ENCODE data around the gene LHFPL3. TPM values are rescaled to one million over a fixed set of nuclear protein-coding genes. Genes with fewer than 3 reads are reported as not detected.

LHFPL3 gene
- total RNA-seq, 1 donor from 2014 or later, result not detected

DNA sequence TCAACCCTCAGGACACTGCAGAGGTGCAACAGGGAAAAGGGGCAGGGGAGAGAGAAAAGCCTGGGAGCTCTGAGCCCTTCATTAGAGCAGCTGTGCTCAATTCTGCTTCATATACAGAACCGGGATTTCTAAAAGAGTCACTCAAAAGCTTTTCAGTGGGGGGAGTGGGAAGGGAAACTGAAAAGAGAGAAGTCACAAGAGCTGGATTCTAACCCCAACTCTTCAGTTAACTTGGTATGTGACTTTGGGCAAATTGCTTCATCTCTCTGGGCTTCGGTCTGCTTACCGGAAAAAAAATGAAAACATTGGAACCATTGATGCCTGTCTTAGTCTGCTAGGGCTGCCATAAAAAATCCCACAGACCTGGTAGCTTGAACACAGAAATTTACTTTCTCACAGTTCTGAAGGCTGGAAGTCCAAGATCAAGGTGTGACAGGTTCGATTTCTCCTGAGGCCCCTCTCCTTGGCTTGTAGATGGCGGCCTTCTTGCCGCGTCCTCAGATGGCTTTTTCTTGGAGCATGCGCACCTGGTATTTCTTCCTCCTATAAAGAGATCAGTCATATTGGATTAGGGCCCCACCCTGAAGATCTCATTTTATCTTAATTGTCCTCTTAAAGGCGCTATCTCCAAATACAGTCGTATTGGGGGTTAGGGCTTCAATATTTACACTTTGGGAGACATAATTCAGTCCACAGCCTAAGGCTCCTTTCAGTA is 567.3 kb downstream of the LHFPL3 start:
- no peak overlapping the region for H3K4me3 ChIP-seq (ENCODE audit: low read depth, low read length)
- DNase-seq (ENCODE audit: low read depth), result no peak
- TF ChIP-seq, protein P1, sequence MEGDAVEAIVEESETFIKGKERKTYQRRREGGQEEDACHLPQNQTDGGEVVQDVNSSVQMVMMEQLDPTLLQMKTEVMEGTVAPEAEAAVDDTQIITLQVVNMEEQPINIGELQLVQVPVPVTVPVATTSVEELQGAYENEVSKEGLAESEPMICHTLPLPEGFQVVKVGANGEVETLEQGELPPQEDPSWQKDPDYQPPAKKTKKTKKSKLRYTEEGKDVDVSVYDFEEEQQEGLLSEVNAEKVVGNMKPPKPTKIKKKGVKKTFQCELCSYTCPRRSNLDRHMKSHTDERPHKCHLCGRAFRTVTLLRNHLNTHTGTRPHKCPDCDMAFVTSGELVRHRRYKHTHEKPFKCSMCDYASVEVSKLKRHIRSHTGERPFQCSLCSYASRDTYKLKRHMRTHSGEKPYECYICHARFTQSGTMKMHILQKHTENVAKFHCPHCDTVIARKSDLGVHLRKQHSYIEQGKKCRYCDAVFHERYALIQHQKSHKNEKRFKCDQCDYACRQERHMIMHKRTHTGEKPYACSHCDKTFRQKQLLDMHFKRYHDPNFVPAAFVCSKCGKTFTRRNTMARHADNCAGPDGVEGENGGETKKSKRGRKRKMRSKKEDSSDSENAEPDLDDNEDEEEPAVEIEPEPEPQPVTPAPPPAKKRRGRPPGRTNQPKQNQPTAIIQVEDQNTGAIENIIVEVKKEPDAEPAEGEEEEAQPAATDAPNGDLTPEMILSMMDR (conservative IDR thresholded peaks at IDR 0.05; ENCODE audit: low read depth, low read length), result no peak

DNA sequence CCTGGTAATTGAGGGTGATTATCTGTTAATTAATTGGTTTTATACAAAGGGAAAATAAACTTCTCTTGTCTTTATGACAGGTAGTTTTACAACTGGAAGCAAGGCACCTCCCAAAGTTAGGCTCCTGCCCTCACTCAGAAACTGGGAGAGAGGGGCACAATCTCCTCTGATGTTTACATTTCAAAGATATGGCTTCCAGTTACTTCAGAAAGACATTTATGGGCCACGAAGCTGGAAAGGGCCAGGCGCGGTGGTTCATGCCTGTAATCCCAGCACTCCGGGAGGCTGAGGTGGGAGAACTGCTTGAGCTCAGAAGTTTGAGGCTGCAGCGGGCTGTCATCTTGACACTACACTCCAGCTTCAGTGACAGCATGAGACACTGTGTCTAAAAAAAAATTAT is 570.0 kb downstream of the LHFPL3 start:
- no peak overlapping the region for H3K4me3 ChIP-seq (ENCODE audit: low read depth, low read length)
- TF ChIP-seq, protein P1 (conservative IDR thresholded peaks at IDR 0.05; ENCODE audit: low read depth, low read length), result no peak
- DNase-seq (ENCODE audit: low read depth), result no peak

DNA sequence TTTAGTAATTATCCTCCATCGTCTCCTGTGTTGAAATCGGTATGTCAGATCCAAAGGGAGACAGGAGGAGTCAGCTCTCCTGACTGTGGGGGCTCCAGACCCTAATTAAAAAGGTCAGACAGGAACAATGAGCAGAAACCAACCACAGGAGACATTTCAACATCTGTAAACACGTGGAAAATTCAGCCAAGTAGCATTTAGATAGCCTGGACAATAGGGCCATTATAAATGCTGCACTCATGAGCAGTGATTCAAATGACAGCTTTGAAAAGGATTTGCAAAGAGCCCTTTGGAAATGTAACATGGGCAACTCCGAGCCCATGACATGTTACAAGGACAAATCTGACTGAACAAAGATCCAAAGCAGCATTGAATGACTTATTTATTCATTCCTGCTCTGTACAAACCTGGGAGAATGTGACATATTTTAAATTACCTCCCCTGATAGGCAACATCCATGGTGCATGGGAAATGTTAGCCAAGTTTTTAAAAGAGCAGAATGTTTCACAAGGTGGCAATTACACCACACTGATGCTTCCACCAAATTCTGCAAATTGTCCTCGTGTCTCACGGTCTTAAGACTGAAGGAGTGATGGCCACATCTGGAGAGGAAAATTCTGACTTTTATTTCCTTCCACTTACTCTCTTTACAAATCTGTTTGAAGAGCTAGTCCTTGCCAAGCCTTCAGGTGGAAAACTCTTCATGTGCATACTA is 572.3 kb downstream of the LHFPL3 start:
- H3K4me3 ChIP-seq (ENCODE audit: low read depth, low read length), result no peak overlapping the region
- DNase-seq (ENCODE audit: low read depth), result no peak
- TF ChIP-seq, protein P1 (conservative IDR thresholded peaks at IDR 0.05; ENCODE audit: low read depth, low read length), result no peak

DNA sequence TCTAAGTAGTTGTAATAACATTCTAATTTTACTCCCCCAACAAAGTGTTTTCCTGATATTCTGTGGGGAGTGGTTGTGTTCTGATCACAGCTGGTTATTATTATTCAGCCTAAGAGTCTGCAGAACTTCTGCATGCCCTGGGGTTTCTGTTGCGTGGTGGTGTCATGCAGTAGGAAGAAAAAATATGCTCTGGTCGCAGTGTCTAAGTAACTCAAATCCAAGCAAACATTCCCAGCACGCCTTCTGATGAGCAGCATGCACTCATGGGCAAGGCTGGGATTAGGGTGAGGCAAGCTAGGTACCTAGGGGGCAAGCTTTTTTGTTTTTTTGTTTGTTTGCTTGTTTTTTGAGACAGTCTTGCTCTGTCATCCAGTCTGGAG is 572.8 kb downstream of the LHFPL3 start:
- no peak for DNase-seq (ENCODE audit: low read depth)
- no peak overlapping the region for H3K4me3 ChIP-seq (ENCODE audit: low read depth, low read length)
- TF ChIP-seq, protein P1 (conservative IDR thresholded peaks at IDR 0.05; ENCODE audit: low read depth, low read length), result no peak

DNA sequence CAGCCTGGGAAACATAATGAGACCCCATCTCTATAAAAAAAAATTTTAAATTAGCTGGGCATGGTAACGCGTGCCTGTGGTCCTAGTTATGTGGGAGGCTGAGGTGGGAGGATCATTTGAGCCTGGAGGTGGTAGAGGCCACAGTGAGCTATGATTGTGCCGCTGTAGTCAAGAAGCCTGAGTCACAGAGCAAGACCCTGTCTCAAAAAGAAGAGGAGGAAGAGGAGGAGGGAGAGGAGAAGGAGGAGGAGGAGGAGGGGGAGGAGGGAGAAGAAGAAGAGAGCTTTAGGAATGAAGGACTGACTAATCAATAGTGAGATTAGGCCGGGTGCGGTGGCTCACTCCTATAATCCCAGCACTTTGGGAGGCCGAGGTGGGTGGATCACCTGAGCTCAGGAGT is 573.8 kb downstream of the LHFPL3 start:
- TF ChIP-seq, protein P1 (conservative IDR thresholded peaks at IDR 0.05; ENCODE audit: low read depth, low read length), result no peak
- no peak overlapping the region for H3K4me3 ChIP-seq (ENCODE audit: low read depth, low read length)

DNA sequence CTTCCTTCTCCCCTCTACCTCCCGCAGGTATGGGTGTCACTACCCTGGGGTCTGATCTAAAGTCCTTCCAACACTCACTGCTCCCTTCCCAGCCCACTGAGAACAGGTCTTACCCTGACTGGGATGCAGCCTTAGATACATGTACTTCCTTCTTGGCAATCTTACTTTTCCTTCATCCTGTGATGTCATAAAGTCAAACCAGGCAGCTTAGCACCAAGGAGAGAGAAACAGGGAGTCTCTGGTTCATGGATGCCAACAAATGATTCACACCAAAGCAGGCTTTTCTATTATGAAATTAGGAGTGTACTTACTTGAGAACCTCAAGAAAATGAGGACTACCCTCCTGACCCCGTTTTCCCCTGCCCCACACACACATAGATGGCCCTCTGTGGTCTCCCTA is 574.6 kb downstream of the LHFPL3 start:
- TF ChIP-seq, protein P1 (conservative IDR thresholded peaks at IDR 0.05; ENCODE audit: low read depth, low read length), result no peak
- H3K4me3 ChIP-seq (ENCODE audit: low read depth, low read length), result no peak overlapping the region
- DNase-seq (ENCODE audit: low read depth), result no peak

More for the DNA sequence above, 573.8 kb downstream of the LHFPL3 start:
- no peak for DNase-seq (ENCODE audit: low read depth)

Measured in epithelial cell of proximal tubule (primary cell).